ENCODE results near the gene ADH4.

Gene ADH4

GRCh38 chr4:99078931-99079624 is 65.0 kb downstream of the ADH4 start:
- in situ Hi-C loops (cut with HindIII; ENCODE audit: low sequenced_read_pairs) = no loop called here
- DNase-seq (ENCODE audit: low read depth, low spot score) = no peak
- TF ChIP-seq, protein P1, sequence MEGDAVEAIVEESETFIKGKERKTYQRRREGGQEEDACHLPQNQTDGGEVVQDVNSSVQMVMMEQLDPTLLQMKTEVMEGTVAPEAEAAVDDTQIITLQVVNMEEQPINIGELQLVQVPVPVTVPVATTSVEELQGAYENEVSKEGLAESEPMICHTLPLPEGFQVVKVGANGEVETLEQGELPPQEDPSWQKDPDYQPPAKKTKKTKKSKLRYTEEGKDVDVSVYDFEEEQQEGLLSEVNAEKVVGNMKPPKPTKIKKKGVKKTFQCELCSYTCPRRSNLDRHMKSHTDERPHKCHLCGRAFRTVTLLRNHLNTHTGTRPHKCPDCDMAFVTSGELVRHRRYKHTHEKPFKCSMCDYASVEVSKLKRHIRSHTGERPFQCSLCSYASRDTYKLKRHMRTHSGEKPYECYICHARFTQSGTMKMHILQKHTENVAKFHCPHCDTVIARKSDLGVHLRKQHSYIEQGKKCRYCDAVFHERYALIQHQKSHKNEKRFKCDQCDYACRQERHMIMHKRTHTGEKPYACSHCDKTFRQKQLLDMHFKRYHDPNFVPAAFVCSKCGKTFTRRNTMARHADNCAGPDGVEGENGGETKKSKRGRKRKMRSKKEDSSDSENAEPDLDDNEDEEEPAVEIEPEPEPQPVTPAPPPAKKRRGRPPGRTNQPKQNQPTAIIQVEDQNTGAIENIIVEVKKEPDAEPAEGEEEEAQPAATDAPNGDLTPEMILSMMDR (IDR thresholded peaks at IDR 0.05; ENCODE audit: low read depth, low read length) = no peak
- no peak overlapping the region for H3K4me3 ChIP-seq (ENCODE audit: low read depth, low read length)

DNA sequence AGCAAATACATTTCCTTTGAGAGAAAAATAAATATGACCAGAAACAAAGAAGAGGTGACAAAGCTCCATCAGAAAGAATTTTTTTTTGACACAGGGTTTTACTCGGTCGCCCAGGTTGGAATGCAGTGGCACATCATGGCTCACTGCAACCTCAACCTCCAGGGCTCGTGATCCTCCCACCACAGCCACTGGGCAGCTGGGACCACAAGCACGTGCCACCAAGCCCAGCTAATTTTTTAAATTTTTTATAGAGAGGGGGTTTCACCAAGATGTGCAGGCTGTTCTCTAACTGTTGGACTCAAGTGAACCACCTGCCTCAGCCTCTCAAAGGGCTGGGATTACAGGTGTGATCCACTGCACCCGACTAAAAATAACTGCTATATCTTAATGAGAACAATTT is 65.8 kb downstream of the ADH4 start:
- in situ Hi-C loops (cut with HindIII; ENCODE audit: low sequenced_read_pairs) = no loop called here
- H3K4me3 ChIP-seq (ENCODE audit: low read depth, low read length) = no peak overlapping the region
- TF ChIP-seq, protein P1 (IDR thresholded peaks at IDR 0.05; ENCODE audit: low read depth, low read length) = no peak
- DNase-seq (ENCODE audit: low read depth, low spot score) = no peak

DNA sequence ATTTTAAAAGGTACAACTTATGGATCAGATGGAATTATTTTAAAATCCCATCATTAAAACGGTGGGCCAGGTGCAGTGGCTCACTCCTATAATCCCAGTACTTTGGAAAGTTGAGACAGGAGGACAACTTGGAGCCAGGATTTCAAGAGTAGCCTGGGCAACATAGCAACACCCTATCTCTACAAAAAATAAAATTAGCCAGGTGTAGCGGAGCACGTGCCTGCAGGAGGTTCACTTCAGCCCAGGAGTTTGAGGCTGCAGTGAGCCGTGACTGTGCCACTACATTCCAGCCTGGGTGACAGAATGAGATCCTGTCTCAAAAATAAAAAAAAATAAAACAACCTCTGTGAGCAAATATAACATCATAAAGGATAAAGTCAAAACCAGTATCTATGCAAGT is 66.9 kb downstream of the ADH4 start:
- DNase-seq (ENCODE audit: low read depth, low spot score) = no peak
- in situ Hi-C loops (cut with HindIII; ENCODE audit: low sequenced_read_pairs) = no loop called here
- TF ChIP-seq, protein P1 (IDR thresholded peaks at IDR 0.05; ENCODE audit: low read depth, low read length) = no peak
- H3K4me3 ChIP-seq (ENCODE audit: low read depth, low read length) = no peak overlapping the region

DNA sequence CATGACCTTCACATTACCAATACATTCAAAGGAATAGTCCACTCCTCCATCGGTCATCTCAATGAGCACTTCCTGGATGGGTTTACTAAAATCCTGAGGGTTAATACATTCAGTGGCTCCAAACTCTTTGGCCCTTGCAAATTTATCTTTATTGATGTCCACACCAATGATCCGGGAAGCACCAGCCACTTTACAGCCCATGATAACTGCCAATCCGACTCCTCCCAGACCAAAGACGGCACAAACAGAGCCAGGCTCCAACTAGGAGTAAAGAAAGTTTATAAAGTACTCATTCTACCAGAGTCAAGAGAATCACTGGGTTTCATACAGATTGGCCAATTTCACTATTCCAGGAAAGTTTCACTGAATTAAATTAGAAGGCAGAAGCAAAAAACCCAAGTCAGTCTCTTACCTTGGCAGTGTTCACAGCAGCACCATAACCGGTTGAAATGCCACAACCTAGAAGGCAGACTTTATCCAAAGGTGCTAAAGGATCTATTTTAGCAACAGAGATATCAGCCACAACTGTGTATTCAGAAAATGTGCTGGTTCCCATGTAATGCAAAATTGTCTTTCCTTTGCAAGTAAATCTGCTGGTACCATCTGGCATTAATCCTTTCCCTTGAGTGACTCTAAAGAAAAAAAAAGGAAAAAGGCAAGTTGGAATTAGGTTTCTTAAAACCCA is 67.7 kb downstream of the ADH4 start:
- TF ChIP-seq, protein P1 (IDR thresholded peaks at IDR 0.05; ENCODE audit: low read depth, low read length) = no peak
- in situ Hi-C loops (cut with HindIII; ENCODE audit: low sequenced_read_pairs) = no loop called here
- DNase-seq (ENCODE audit: low read depth, low spot score) = no peak
- H3K4me3 ChIP-seq (ENCODE audit: low read depth, low read length) = no peak overlapping the region

DNA sequence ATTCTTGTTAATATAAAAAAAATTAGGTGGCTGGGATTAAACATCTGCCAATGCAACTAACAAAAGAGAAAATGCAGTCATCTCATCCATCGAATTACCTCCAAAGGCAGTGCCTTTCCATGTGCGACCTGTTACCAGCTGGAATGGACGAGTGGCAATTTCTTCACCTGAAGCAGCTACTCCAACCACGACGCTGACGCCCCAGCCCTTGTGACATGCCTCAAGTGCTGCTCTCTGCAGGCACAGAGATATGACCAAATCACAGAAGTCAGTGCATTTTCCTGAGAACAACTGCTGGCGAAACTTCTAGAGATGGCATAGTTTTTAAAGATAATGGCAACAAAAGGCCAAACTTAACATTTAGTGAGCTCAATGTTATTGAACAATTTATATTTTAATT is 69.3 kb downstream of the ADH4 start:
- H3K4me3 ChIP-seq (ENCODE audit: low read depth, low read length) = no peak overlapping the region

More for the DNA sequence above, 69.3 kb downstream of the ADH4 start:
- in situ Hi-C loops (cut with HindIII; ENCODE audit: low sequenced_read_pairs) = no loop called here
- TF ChIP-seq, protein P1 (IDR thresholded peaks at IDR 0.05; ENCODE audit: low read depth, low read length) = no peak
- no peak for DNase-seq (ENCODE audit: low read depth, low spot score)

Measured in astrocyte of the spinal cord (primary cell).